SK-N-SH (cell line): ENCODE measurements around the gene PLEKHM1. TPM values are rescaled to one million over a fixed set of nuclear protein-coding genes. Genes with fewer than 3 reads are reported as not detected.

Experiments used
- CTCF ChIA-PET: fragments of 300-600, 350-600 bp; formaldehyde crosslinking; extraction: SDS; loops from one replicate; lab custom pipeline; 2021; lab: Yijun Ruan, JAX
- POLR2A ChIA-PET: fragments of 350-600 bp; sonication (Branson Sonifier 250); formaldehyde crosslinking; extraction: SDS; loops from one replicate; lab custom pipeline; 2020; ENCODE audit warnings: antibody characterized with exemption, inconsistent platforms; lab: Yijun Ruan, JAX
- DNase-seq: peaks from one replicate; pipeline ENCODE4 v3.0.0; 2012
- H2AFZ ChIP-seq: fragments of 200-600 bp; sonication (generic); 2 replicates; pipeline ENCODE4 v1.8.1; 2016; ENCODE audit warnings: antibody characterized with exemption, mild to moderate bottlenecking, low read depth
- H3F3A ChIP-seq: fragments of 200-600 bp; sonication (generic); replicated peaks from 2 replicates; pipeline ENCODE3; 2016; ENCODE audit warnings: antibody characterized with exemption, mild to moderate bottlenecking; ENCODE audit not compliant: insufficient read depth
- H3K27ac ChIP-seq, 2 experiments: fragments of 200-500 bp in 1 of 2; fragments of 200-600 bp in 1 of 2; sonication (Bioruptor generic) in 1 of 2; sonication (generic), shearing (Covaris generic) in 1 of 2; 2 replicates each; pipeline versions ENCODE4 v1.5.1 to v1.6.1; 2014 to 2016; ENCODE audit warnings: low read depth in 2 of 2, inconsistent platforms in 1 of 2, low read length in 1 of 2, mild to moderate bottlenecking in 1 of 2, mixed read lengths in 1 of 2
- H3K27me3 ChIP-seq: fragments of 200-600 bp; sonication (generic), shearing (Covaris generic); 2 replicates; pipeline ENCODE4 v1.6.1; 2016; ENCODE audit warnings: mixed run types; ENCODE audit not compliant: insufficient read depth
- H3K36me3 ChIP-seq, 2 experiments: fragments of 200-500 bp in 1 of 2; fragments of 200-600 bp in 1 of 2; sonication (Bioruptor generic) in 1 of 2; sonication (generic) in 1 of 2; replicated peaks in 1 of 2; 2 replicates each; pipeline versions ENCODE3 to v1.5.1; 2014 to 2016; ENCODE audit warnings: low read length in 1 of 2, mild to moderate bottlenecking in 1 of 2; ENCODE audit not compliant: insufficient read depth in 2 of 2, control insufficient read depth in 1 of 2
- H3K4me1 ChIP-seq, 2 experiments: fragments of 200-500 bp in 1 of 2; fragments of 200-600 bp in 1 of 2; sonication (Bioruptor generic) in 1 of 2; sonication (generic), shearing (Covaris generic) in 1 of 2; 2 replicates each; pipeline versions ENCODE4 v1.5.1 to v1.6.1; 2014 to 2016; ENCODE audit warnings: low read depth in 1 of 2, low read length in 1 of 2, mixed run types in 1 of 2; ENCODE audit not compliant: insufficient read depth in 2 of 2, control insufficient read depth in 1 of 2
- H3K4me2 ChIP-seq: fragments of 200-600 bp; sonication (generic), shearing (Covaris generic); 2 replicates; pipeline ENCODE4 v1.6.1; 2017; ENCODE audit warnings: mixed run types
- H3K4me3 ChIP-seq, 2 experiments: fragments of 200-500 bp in 1 of 2; fragments of 200-600 bp in 1 of 2; sonication (Bioruptor generic) in 1 of 2; sonication (generic), shearing (Covaris generic) in 1 of 2; 2 replicates each; pipeline versions ENCODE4 v1.5.1 to v1.8.1; 2014 to 2016; ENCODE audit warnings: low read depth in 2 of 2, inconsistent platforms in 1 of 2, low read length in 1 of 2, mild to moderate bottlenecking in 1 of 2, mixed read lengths in 1 of 2, moderate library complexity in 1 of 2
- H3K79me2 ChIP-seq: fragments of 200-600 bp; sonication (generic); 2 replicates; pipeline ENCODE4 v1.8.1; 2017; ENCODE audit warnings: mild to moderate bottlenecking; ENCODE audit not compliant: insufficient read depth
- H3K9ac ChIP-seq: fragments of 200-600 bp; sonication (generic); 2 replicates; pipeline ENCODE4 v1.6.1; 2017; ENCODE audit warnings: mixed run types
- H3K9me2 ChIP-seq: fragments of 200-600 bp; sonication (generic); 2 replicates; pipeline ENCODE4 v1.6.1; 2017; ENCODE audit warnings: mixed run types
- H3K9me3 ChIP-seq: fragments of 200-600 bp; sonication (generic); 2 replicates; pipeline ENCODE4 v1.6.1; 2017; ENCODE audit warnings: mixed run types, mild to moderate bottlenecking, moderate library complexity
- H4K20me1 ChIP-seq: fragments of 200-600 bp; sonication (generic); 2 replicates; pipeline ENCODE4 v1.6.1; 2017; ENCODE audit warnings: mild to moderate bottlenecking, mixed run types; ENCODE audit not compliant: insufficient read depth
- CHD2 ChIP-seq: fragments of 150-350 bp; IDR thresholded peaks from 2 replicates; pipeline ENCODE4 v1.6.1; 2018; ENCODE audit warnings: low read length; ENCODE audit not compliant: partially characterized antibody
- ELF1 ChIP-seq: IDR thresholded peaks from 2 replicates; pipeline ENCODE4 v1.4.0; 2012
- FOSL2 ChIP-seq: IDR thresholded peaks from 2 replicates; pipeline ENCODE4 v1.4.0; 2012; ENCODE audit warnings: low read depth, mild to moderate bottlenecking, moderate library complexity, borderline replicate concordance
- FOXJ3 ChIP-seq: sonication (generic); formaldehyde crosslinking; IDR thresholded peaks from 2 replicates; pipeline ENCODE4 v1.5.1; 2020; ENCODE audit warnings: mild to moderate bottlenecking, missing genetic modification reagents
- GABPA ChIP-seq: IDR thresholded peaks from 2 replicates; pipeline ENCODE4 v1.4.0; 2012; ENCODE audit warnings: low read depth, mild to moderate bottlenecking
- GATA2 ChIP-seq: sonication (generic); formaldehyde crosslinking; IDR thresholded peaks from 2 replicates; pipeline ENCODE4 v1.5.0; 2020; ENCODE audit warnings: mild to moderate bottlenecking, missing genetic modification reagents
- JUND ChIP-seq: IDR thresholded peaks from 2 replicates; pipeline ENCODE4 v1.4.0; 2012
- MEF2A ChIP-seq: IDR thresholded peaks from 2 replicates; pipeline ENCODE4 v1.4.0; 2012; ENCODE audit warnings: low read depth, borderline replicate concordance
- NFIC ChIP-seq: IDR thresholded peaks from 2 replicates; pipeline ENCODE4 v1.4.0; 2012; ENCODE audit warnings: borderline replicate concordance
- POLR2AphosphoS5 ChIP-seq: IDR thresholded peaks from 2 replicates; pipeline ENCODE4 v1.6.1; 2012; ENCODE audit warnings: low read depth, low read length
- RAD21 ChIP-seq: IDR thresholded peaks from 2 replicates; pipeline ENCODE4 v1.6.1; 2012; ENCODE audit warnings: mild to moderate bottlenecking, low read length
- RCOR1 ChIP-seq: fragments of 150-350 bp; IDR thresholded peaks from 2 replicates; pipeline ENCODE4 v1.6.1; 2017; ENCODE audit warnings: antibody characterized with exemption, low read length
- SIN3A ChIP-seq: IDR thresholded peaks from 2 replicates; pipeline ENCODE4 v1.6.1; 2012; ENCODE audit warnings: low read depth, mild to moderate bottlenecking, low read length, moderate library complexity, borderline replicate concordance
- USF2 ChIP-seq: fragments of 150-350 bp; IDR thresholded peaks from 2 replicates; pipeline ENCODE4 v1.6.1; 2017; ENCODE audit warnings: antibody characterized with exemption, low read length, low read depth, borderline replicate concordance
- YY1 ChIP-seq: IDR thresholded peaks from 2 replicates; pipeline ENCODE4 v1.4.0; 2012; ENCODE audit warnings: low read depth, mild to moderate bottlenecking
- WGBS: methylation state at CpG from one replicate; pipeline ENCODE4 v1.1.6; 2017; ENCODE audit warnings: low lambda C conversion rate; 5-methylcytosine and 5-hydroxymethylcytosine counted together
- polyA plus RNA-seq, 3 experiments: library from polyadenylated mRNA; depleted of rRNA; stranded (reverse); fragments of >200 nt; gene quantifications; 2 replicates each; pipeline ENCODE4 v1.2.3, GENCODE V29; 2012
- TF ChIP-seq, protein P1 (sequence below): IDR thresholded peaks from 2 replicates; pipeline ENCODE4 v1.4.0; 2012; ENCODE audit warnings: low read depth
- TF ChIP-seq, protein P2 (sequence below): IDR thresholded peaks from 2 replicates; pipeline ENCODE4 v1.4.0; 2012; ENCODE audit warnings: low read depth, borderline replicate concordance

PLEKHM1 gene
- polyA plus RNA-seq, 1 of the 3 experiments (the other 2 are of a cell fraction), result 12.3 TPM

GRCh38 chr17:45397796-45398195 is 92.7 kb downstream of the PLEKHM1 start:
- Histone ChIP-seq H3K4me1 (peaks cover 0 to 8% of the 10 kb centered on the region in 2 experiments; a peak in 1 of 4 replicates), H3K36me3 (no peaks in the 10 kb centered on the region), H3K4me3 (no peak overlapping the region), H3K4me2 (no peak overlapping the region), H3K9me2 (no peaks in the 10 kb centered on the region), H3F3A (no peaks in the 10 kb centered on the region), H3K79me2 (no peaks in the 10 kb centered on the region), H2AFZ (no peak overlapping the region), H3K27ac (no peak overlapping the region), H3K9me3 (no peaks in the 10 kb centered on the region), H3K27me3 (no peaks in the 10 kb centered on the region), H3K9ac (no peak overlapping the region), H4K20me1 (no peaks in the 10 kb centered on the region)
- WGBS, result 90% methylated on average over 2 of the region's 5 CpGs
- TF ChIP-seq POLR2AphosphoS5, result no peak
- no peak for TF ChIP-seq GATA2
- TF ChIP-seq FOXJ3 (CRISPR knock-in tag), result no peak
- TF ChIP-seq YY1, result no peak
- TF ChIP-seq, protein P1, sequence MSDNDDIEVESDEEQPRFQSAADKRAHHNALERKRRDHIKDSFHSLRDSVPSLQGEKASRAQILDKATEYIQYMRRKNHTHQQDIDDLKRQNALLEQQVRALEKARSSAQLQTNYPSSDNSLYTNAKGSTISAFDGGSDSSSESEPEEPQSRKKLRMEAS, result no peak
- TF ChIP-seq MEF2A, result no peak
- DNase-seq, result no peak
- POLR2A ChIA-PET, result no interaction called here
- CTCF ChIA-PET, result interaction anchor here (0.6 to 15.6 kb wide), 8 partner anchors 10 to 200 kb away, joined by 3 to 260 read pairs (median 5); partner anchors contain the start of gene FMNL1

- Histone ChIP-seq H3K36me3 (no peaks in the 10 kb centered on the region), H3K27me3 (no peaks in the 10 kb centered on the region), H4K20me1 (no peaks in the 10 kb centered on the region), H2AFZ (no peak overlapping the region), H3K4me1 (peaks cover 0 to 8% of the 10 kb centered on the region in 2 experiments; a peak in 1 of 4 replicates), H3K9me3 (no peaks in the 10 kb centered on the region), H3K9ac (no peak overlapping the region), H3K9me2 (no peaks in the 10 kb centered on the region), H3K4me2 (no peak overlapping the region), H3F3A (no peaks in the 10 kb centered on the region), H3K4me3 (no peak overlapping the region), H3K79me2 (no peaks in the 10 kb centered on the region), H3K27ac (no peak overlapping the region)
- CTCF ChIA-PET, result interaction anchor here (0.6 to 15.6 kb wide), 16 partner anchors 8 to 435 kb away, joined by 3 to 260 read pairs (median 7); partner anchors contain the start of gene FMNL1
- no peak for DNase-seq
- POLR2A ChIA-PET, result no interaction called here
- TF ChIP-seq, protein P2, sequence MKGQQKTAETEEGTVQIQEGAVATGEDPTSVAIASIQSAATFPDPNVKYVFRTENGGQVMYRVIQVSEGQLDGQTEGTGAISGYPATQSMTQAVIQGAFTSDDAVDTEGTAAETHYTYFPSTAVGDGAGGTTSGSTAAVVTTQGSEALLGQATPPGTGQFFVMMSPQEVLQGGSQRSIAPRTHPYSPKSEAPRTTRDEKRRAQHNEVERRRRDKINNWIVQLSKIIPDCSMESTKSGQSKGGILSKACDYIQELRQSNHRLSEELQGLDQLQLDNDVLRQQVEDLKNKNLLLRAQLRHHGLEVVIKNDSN, result no peak
- TF ChIP-seq FOSL2 (no peak), ELF1 (no peak), USF2 (no peak), CHD2 (no peak), SIN3A (no peak), JUND (no peak), RCOR1 (no peak), YY1 (no peak), RAD21 (no peak), NFIC (no peak), GABPA (no peak)
- WGBS, result 95% methylated on average over 28 of the region's 50 CpGs
Observed at GRCh38 chr17:45396496-45397205, 93.9 kb downstream of the PLEKHM1 start.
